Neural cell (in vitro differentiated cells): ENCODE measurements around the gene CEP192. TPM values are rescaled to one million over a fixed set of nuclear protein-coding genes. Genes with fewer than 3 reads are reported as not detected.

Experiments used
- H2AFZ ChIP-seq: fragments of 200-600, 300-800 bp; sonication (generic), shearing (Covaris generic); 2 replicates; pipeline ENCODE4 v1.6.0; 2014; ENCODE audit warnings: low read depth, mild to moderate bottlenecking, antibody characterized with exemption, low read length, moderate library complexity
- H3F3A ChIP-seq: fragments of 200-600 bp; shearing (Covaris generic); 2 replicates; pipeline ENCODE4 v1.6.1; 2016; ENCODE audit warnings: mild to moderate bottlenecking, moderate library complexity, mixed read lengths, antibody characterized with exemption, low read length; ENCODE audit not compliant: insufficient read depth, poor library complexity, severe bottlenecking
- H3K27ac ChIP-seq: fragments of 200-600, 300-800 bp; sonication (generic), shearing (Covaris generic); 2 replicates; pipeline ENCODE4 v1.5.1; 2014; ENCODE audit warnings: mild to moderate bottlenecking, low read length, moderate library complexity
- H3K27me3 ChIP-seq: fragments of 300-800, 200-600 bp; sonication (generic), shearing (Covaris generic); 2 replicates; pipeline ENCODE4 v1.6.0; 2014; ENCODE audit warnings: mild to moderate bottlenecking, low read depth, low read length, moderate library complexity; ENCODE audit not compliant: insufficient read depth
- H3K36me3 ChIP-seq: fragments of 300-800, 200-600 bp; sonication (generic), shearing (Covaris generic); 2 replicates; pipeline ENCODE4 v1.5.1; 2014; ENCODE audit warnings: mild to moderate bottlenecking, antibody characterized with exemption, low read length, moderate library complexity; ENCODE audit not compliant: insufficient read depth
- H3K4me2 ChIP-seq: fragments of 300-800, 200-600 bp; sonication (generic), shearing (Covaris generic); 2 replicates; pipeline ENCODE4 v1.6.0; 2014; ENCODE audit warnings: mild to moderate bottlenecking, low read length
- H3K4me3 ChIP-seq: fragments of 300-800, 200-600 bp; sonication (generic), shearing (Covaris generic); 2 replicates; pipeline ENCODE4 v1.5.1; 2014; ENCODE audit warnings: mild to moderate bottlenecking, low read length, moderate library complexity
- H3K79me2 ChIP-seq: fragments of 200-600 bp; shearing (Covaris generic); replicated peaks from 2 replicates; pipeline ENCODE4 v1.6.0; 2014; ENCODE audit warnings: mild to moderate bottlenecking, low read length, moderate library complexity; ENCODE audit not compliant: insufficient read depth
- H3K9ac ChIP-seq: fragments of 300-800, 200-600 bp; sonication (generic), shearing (Covaris generic); 2 replicates; pipeline ENCODE4 v1.6.1; 2016; ENCODE audit warnings: mild to moderate bottlenecking, low read length, mixed read lengths
- H3K9me2 ChIP-seq: fragments of 200-600 bp; shearing (Covaris generic); 2 replicates; pipeline ENCODE4 v1.6.1; 2016; ENCODE audit warnings: mild to moderate bottlenecking, low read length, mixed read lengths; ENCODE audit not compliant: insufficient read depth
- H3K9me3 ChIP-seq: fragments of 200-600, 300-800 bp; sonication (generic), shearing (Covaris generic); 2 replicates; pipeline ENCODE4 v1.6.1; 2016; ENCODE audit warnings: mild to moderate bottlenecking, mixed run types, low read length, moderate library complexity, mixed read lengths
- H4K20me1 ChIP-seq: fragments of 200-600 bp; shearing (Covaris generic); 2 replicates; pipeline ENCODE4 v1.6.1; 2016; ENCODE audit warnings: mild to moderate bottlenecking, mixed run types; ENCODE audit not compliant: insufficient read depth
- CTCF ChIP-seq: fragments of 450-650 bp; IDR thresholded peaks from 2 replicates; pipeline ENCODE4 v1.5.1; 2014; ENCODE audit warnings: antibody characterized with exemption, mild to moderate bottlenecking, moderate library complexity; ENCODE audit not compliant: poor library complexity, severe bottlenecking
- EP300 ChIP-seq: fragments of 450-650 bp; conservative IDR thresholded peaks from 2 replicates; pipeline ENCODE4 v1.6.1; 2014; ENCODE audit warnings: antibody characterized with exemption, mild to moderate bottlenecking, moderate library complexity; ENCODE audit not compliant: poor library complexity, severe bottlenecking
- EZH2 ChIP-seq: fragments of 200-600, 300-800 bp; shearing (Covaris generic), sonication (generic); IDR thresholded peaks from 2 replicates; pipeline ENCODE4 v1.6.1; 2014; ENCODE audit warnings: antibody characterized with exemption, low read length, borderline replicate concordance, mild to moderate bottlenecking; ENCODE audit not compliant: insufficient read depth, poor library complexity, severe bottlenecking
- MXI1 ChIP-seq: fragments of 450-650 bp; conservative IDR thresholded peaks from 2 replicates; pipeline ENCODE4 v1.6.1; 2014; ENCODE audit warnings: antibody characterized with exemption, mild to moderate bottlenecking; ENCODE audit not compliant: poor library complexity, severe bottlenecking
- POLR2AphosphoS5 ChIP-seq: IDR thresholded peaks from 2 replicates; pipeline ENCODE4 v1.6.1; 2012
- RAD21 ChIP-seq: fragments of 450-650 bp; conservative IDR thresholded peaks from 2 replicates; pipeline ENCODE4 v1.6.1; 2014; ENCODE audit warnings: antibody characterized with exemption, mild to moderate bottlenecking, moderate library complexity
- REST ChIP-seq: IDR thresholded peaks from 2 replicates; pipeline ENCODE4 v1.6.1; 2012; ENCODE audit warnings: borderline replicate concordance
- SMC3 ChIP-seq: fragments of 450-650 bp; conservative IDR thresholded peaks from 2 replicates; pipeline ENCODE4 v1.6.1; 2014; ENCODE audit warnings: antibody characterized with exemption, mild to moderate bottlenecking, moderate library complexity; ENCODE audit not compliant: poor library complexity
- TAF1 ChIP-seq: IDR thresholded peaks from 2 replicates; pipeline ENCODE4 v1.6.1; 2012; ENCODE audit warnings: low read depth
- polyA plus RNA-seq: library from polyadenylated mRNA; depleted of rRNA; stranded (reverse); fragments of >200 nt; gene quantifications from 2 replicates; pipeline ENCODE4 v1.2.3, GENCODE V29; 2014

Gene CEP192
- polyA plus RNA-seq, 1 donor from 2014 or later = 28.1 TPM

DNA sequence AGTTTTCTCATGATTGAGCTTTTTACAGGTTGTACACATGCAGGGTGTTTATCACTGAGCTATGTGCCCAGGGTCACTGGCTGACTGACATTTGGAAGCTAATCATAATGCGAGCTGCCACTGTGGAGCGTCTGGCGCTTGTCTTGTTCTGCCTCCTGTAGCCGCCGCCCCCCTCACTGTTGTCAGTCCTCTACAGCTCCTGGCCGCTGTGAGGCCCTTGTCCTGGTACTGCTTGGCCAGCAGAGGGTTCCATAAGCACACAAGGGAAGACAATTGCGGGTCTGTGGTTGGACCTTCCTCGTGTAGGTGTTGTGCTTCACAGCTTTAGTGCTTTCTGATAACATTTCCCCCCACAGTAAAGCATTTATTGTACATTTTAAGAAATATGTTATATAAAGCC, 121.8 kb downstream of the CEP192 start:
- Histone ChIP-seq H3K9me2 (no peaks in the 10 kb centered on the region), H3K27ac (no peak overlapping the region), H3K79me2 (no peaks in the 10 kb centered on the region), H3F3A (no peaks in the 10 kb centered on the region), H4K20me1 (no peaks in the 10 kb centered on the region), H3K27me3 (no peaks in the 10 kb centered on the region), H3K9ac (no peak overlapping the region), H3K36me3 (no peaks in the 10 kb centered on the region), H3K4me2 (no peak overlapping the region), H3K9me3 (no peaks in the 10 kb centered on the region), H3K4me3 (no peak overlapping the region), H2AFZ (no peak overlapping the region)
- TF ChIP-seq REST (no peak), RAD21 (peak; percentile 73), POLR2AphosphoS5 (no peak), SMC3 (peak; percentile 79), CTCF (peak; percentile 70), MXI1 (peak; percentile 16)

DNA sequence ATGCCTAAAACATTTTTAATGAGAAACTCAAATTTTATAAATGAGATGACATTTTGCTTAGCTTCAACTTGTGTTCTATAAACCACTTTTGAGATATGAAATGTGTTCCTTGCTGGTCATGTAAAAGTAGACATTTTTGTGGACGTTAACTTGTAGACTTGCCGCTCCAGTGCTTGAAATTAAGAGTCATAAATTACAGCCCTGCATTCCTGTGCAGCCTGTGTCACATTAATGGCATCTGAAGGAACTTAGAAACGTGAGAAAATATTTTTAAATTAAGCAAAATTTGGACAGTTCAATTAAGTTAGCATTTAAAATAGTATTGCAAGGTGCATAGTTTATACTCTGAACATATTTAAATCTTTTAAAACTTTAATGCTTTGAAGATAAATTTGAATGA, 129.1 kb downstream of the CEP192 start:
- H3K27me3 ChIP-seq = no peaks in the 10 kb centered on the region
- no peak overlapping the region for H3K4me2 ChIP-seq
- H3K27ac ChIP-seq = no peak overlapping the region
- H2AFZ ChIP-seq = no peak overlapping the region
- peaks cover 6% of the 10 kb centered on the region for H3K36me3 ChIP-seq
- H3K9ac ChIP-seq = no peak overlapping the region
- H3F3A ChIP-seq = no peaks in the 10 kb centered on the region
- no peaks in the 10 kb centered on the region for H3K79me2 ChIP-seq
- H4K20me1 ChIP-seq = no peaks in the 10 kb centered on the region
- H3K9me2 ChIP-seq = no peaks in the 10 kb centered on the region
- no peak for TF ChIP-seq SMC3
- TF ChIP-seq TAF1 = no peak
- no peak for TF ChIP-seq RAD21
- no peak for TF ChIP-seq CTCF
- no peak for TF ChIP-seq REST
- no peak for TF ChIP-seq POLR2AphosphoS5
- no peak for TF ChIP-seq MXI1
- TF ChIP-seq EP300 = no peak
- TF ChIP-seq EZH2 = no peak
- no peaks in the 10 kb centered on the region for H3K9me3 ChIP-seq
- no peak overlapping the region for H3K4me3 ChIP-seq
